Thoracic aorta (tissue), 2 donors: Measurements from ENCODE around the gene ST7. TPM values are rescaled to one million over a fixed set of nuclear protein-coding genes. Genes with fewer than 3 reads are reported as not detected.

Source experiments
- ATAC-seq: fragments of 150-250 bp; one replicate; pipeline ENCODE4 v1.8.0; 2017; ENCODE audit warnings: low read depth; ENCODE audit not compliant: insufficient number of reproducible peaks, low FRiP score
- DNase-seq: peaks from one replicate; pipeline ENCODE4 v3.0.0-alpha.2; 2020; ENCODE audit warnings: low spot score
- H3K27ac ChIP-seq, 2 donors: fragments of 200-600 bp; sonication (generic); 1 replicate in 1 of 2; 2 replicates in 1 of 2; pipeline ENCODE4 v1.5.1; 2016; ENCODE audit warnings: mild to moderate bottlenecking in 2 of 2, moderate library complexity in 2 of 2
- H3K27me3 ChIP-seq: fragments of 200-600 bp; sonication (generic); replicated peaks from 2 replicates; pipeline ENCODE4 v1.6.0; 2016; ENCODE audit warnings: mild to moderate bottlenecking; ENCODE audit not compliant: insufficient read depth
- H3K36me3 ChIP-seq: fragments of 200-600 bp; sonication (generic); one replicate; pipeline ENCODE4 v1.5.1; 2016
- H3K4me1 ChIP-seq, 2 donors: fragments of 200-600 bp; sonication (generic); 1 replicate in 1 of 2; 2 replicates in 1 of 2; pipeline versions ENCODE4 v1.5.1 to v1.6.0; 2016; ENCODE audit warnings: low read depth in 2 of 2, mild to moderate bottlenecking in 1 of 2; ENCODE audit not compliant: control insufficient read depth in 1 of 2
- H3K4me3 ChIP-seq: fragments of 200-600 bp; sonication (generic); 2 replicates; pipeline ENCODE4 v1.5.1; 2016; ENCODE audit warnings: mild to moderate bottlenecking
- H3K9me3 ChIP-seq: fragments of 200-600 bp; sonication (generic); 2 replicates; pipeline ENCODE4 v1.5.1; 2016
- total RNA-seq, 2 donors: library from RNA; depleted of rRNA; stranded (reverse); fragments of >200 nt; gene quantifications; one replicate each; pipeline versions ENCODE4 v1.1.0 to v1.2.3, GENCODE V29; 2016
- TF ChIP-seq, protein P1 (sequence below): fragments of 200-600 bp; sonication (generic); IDR thresholded peaks from one replicate; pipeline ENCODE4 v1.5.1; 2019; ENCODE audit warnings: antibody characterized with exemption

The ST7 gene
- total RNA-seq, 2 donors from 2014 or later = 29.8 to 56.2 TPM

DNA sequence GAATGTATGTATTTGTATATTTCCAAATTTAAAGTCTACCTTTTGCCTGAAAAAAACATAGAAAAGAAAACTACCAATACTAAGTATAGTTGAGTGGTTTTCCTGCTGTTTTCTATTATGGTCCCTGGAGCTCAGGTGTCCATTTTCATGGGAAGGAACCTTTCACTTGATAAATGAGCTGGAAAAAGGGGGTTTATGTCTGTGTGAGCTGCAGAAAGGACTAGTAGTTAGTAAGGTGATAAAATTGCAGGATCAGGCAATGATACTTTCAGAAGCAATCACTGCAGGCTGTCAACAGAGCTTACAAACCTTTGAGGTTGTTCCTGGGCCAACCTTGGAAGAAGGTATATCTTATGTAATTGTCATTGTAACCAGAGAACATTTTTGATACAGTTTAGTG lies 48.0 kb downstream of the ST7 start:
- no peaks in the 10 kb centered on the region for H3K9me3 ChIP-seq
- DNase-seq (no peak), ATAC-seq (no peak)
- no peak overlapping the region for H3K4me3 ChIP-seq
- H3K4me1 ChIP-seq = peaks cover 23 to 32% of the 10 kb centered on the region in 2 donors
- no peaks in the 10 kb centered on the region for H3K36me3 ChIP-seq
- H3K27me3 ChIP-seq = no peaks in the 10 kb centered on the region
- TF ChIP-seq, protein P1, sequence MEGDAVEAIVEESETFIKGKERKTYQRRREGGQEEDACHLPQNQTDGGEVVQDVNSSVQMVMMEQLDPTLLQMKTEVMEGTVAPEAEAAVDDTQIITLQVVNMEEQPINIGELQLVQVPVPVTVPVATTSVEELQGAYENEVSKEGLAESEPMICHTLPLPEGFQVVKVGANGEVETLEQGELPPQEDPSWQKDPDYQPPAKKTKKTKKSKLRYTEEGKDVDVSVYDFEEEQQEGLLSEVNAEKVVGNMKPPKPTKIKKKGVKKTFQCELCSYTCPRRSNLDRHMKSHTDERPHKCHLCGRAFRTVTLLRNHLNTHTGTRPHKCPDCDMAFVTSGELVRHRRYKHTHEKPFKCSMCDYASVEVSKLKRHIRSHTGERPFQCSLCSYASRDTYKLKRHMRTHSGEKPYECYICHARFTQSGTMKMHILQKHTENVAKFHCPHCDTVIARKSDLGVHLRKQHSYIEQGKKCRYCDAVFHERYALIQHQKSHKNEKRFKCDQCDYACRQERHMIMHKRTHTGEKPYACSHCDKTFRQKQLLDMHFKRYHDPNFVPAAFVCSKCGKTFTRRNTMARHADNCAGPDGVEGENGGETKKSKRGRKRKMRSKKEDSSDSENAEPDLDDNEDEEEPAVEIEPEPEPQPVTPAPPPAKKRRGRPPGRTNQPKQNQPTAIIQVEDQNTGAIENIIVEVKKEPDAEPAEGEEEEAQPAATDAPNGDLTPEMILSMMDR = no peak
- no peak overlapping the region for H3K27ac ChIP-seq

GRCh38 chr7:117004899-117005298 lies 51.6 kb downstream of the ST7 start:
- Histone ChIP-seq H3K27me3 (no peaks in the 10 kb centered on the region), H3K36me3 (no peaks in the 10 kb centered on the region), H3K4me3 (no peak overlapping the region), H3K9me3 (no peaks in the 10 kb centered on the region), H3K4me1 (peaks cover 23 to 36% of the 10 kb centered on the region in 2 donors), H3K27ac (no peak overlapping the region)
- TF ChIP-seq, protein P1 = no peak
- no peak for DNase-seq
- no peak for ATAC-seq

- DNase-seq = no peak
- Histone ChIP-seq H3K36me3 (no peaks in the 10 kb centered on the region), H3K9me3 (no peaks in the 10 kb centered on the region), H3K27ac (peak overlapping the region in 1 of 2 donors; percentile 31), H3K4me3 (peak overlapping the region; percentile 26), H3K4me1 (peaks cover 28 to 41% of the 10 kb centered on the region in 2 donors), H3K27me3 (no peaks in the 10 kb centered on the region)
- ATAC-seq = no peak
- TF ChIP-seq, protein P1 = no peak
Observed at GRCh38 chr7:117005449-117005848, 52.1 kb downstream of the ST7 start.

DNA sequence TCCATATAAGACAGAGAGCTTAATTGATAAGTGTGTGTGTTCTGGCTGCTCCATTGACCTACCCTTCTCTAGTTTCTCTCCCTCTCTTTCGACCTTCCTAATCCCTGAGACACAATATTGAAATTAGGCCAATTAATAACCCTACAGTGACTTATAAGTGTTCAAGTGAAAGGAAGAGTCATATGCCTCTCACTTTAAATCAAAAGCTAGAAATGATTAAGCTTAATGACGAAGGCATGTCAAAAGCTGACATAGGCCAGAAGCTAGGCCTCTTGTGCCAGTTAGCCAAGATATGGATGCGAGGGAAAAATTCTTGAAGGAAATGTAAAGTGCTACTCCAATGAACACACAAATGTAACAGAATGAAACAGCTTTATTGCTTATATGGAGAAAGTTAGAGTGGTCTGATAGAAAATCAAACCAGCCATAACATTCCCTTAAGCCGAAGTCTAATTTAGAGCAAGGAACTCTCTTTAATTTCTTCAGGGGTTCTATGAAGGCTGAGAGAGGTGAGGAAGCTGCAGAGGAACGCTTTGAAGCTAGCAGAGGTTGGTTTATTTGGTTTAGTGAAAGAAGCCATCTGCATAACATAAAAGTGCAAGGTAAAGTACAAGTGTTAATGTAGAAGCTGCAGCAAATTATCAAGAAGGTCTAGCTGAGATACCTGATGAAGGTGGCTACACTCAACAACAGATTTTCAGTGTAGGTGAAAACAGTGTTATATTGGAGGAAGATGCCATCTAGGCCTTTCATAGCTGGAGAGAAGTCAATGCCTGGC lies 53.8 kb downstream of the ST7 start:
- ATAC-seq = no peak
- Histone ChIP-seq H3K9me3 (no peaks in the 10 kb centered on the region), H3K36me3 (no peaks in the 10 kb centered on the region), H3K4me3 (no peak overlapping the region), H3K27me3 (no peaks in the 10 kb centered on the region), H3K4me1 (peaks cover 26 to 50% of the 10 kb centered on the region in 2 donors), H3K27ac (no peak overlapping the region)
- TF ChIP-seq, protein P1 = no peak
- no peak for DNase-seq

GRCh38 chr7:117008118-117008885 lies 55.0 kb downstream of the ST7 start:
- H3K27ac ChIP-seq = no peak overlapping the region
- no peak overlapping the region for H3K4me3 ChIP-seq
- TF ChIP-seq, protein P1 = no peak
- ATAC-seq (no peak), DNase-seq (no peak)
- peaks cover 26 to 54% of the 10 kb centered on the region in 2 donors for H3K4me1 ChIP-seq
- H3K9me3 ChIP-seq = no peaks in the 10 kb centered on the region
- no peaks in the 10 kb centered on the region for H3K27me3 ChIP-seq
- no peaks in the 10 kb centered on the region for H3K36me3 ChIP-seq
